NCI-H82 treated with DMSO at 0.1 percent for 48 hours (cell line): ENCODE data around the gene ID3.
"Not testable (repeated sequence)": the region's sequence is repeated elsewhere in the genome, so short reads cannot be mapped to it uniquely, and the experiment has no call there.

Experiments used
- DNase-seq: peaks from one replicate; lab custom pipeline; 2025; ENCODE audit not compliant: unreplicated experiment; lab: John Stamatoyannopoulos, UW

ID3 gene

DNA sequence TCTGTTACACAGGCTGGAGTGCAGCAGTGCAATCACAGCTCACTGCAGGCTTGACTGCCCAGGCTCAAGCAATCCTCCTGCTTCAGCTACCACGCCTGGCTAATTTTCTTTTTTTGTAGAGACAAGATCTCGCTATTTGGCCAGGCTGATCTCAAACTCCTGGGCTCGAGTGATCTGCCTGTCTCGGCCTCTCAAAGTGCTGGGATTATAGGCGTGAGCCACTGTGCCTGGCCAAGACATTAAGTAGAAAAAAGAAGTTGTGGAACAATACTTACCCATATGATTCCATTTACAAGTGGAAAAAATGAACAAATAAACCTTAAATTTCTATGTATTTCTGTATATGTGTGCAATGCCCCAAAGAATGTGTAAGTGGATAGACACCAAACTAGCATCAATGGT lies 30.3 kb upstream of the ID3 start:
- no peak for DNase-seq

DNA sequence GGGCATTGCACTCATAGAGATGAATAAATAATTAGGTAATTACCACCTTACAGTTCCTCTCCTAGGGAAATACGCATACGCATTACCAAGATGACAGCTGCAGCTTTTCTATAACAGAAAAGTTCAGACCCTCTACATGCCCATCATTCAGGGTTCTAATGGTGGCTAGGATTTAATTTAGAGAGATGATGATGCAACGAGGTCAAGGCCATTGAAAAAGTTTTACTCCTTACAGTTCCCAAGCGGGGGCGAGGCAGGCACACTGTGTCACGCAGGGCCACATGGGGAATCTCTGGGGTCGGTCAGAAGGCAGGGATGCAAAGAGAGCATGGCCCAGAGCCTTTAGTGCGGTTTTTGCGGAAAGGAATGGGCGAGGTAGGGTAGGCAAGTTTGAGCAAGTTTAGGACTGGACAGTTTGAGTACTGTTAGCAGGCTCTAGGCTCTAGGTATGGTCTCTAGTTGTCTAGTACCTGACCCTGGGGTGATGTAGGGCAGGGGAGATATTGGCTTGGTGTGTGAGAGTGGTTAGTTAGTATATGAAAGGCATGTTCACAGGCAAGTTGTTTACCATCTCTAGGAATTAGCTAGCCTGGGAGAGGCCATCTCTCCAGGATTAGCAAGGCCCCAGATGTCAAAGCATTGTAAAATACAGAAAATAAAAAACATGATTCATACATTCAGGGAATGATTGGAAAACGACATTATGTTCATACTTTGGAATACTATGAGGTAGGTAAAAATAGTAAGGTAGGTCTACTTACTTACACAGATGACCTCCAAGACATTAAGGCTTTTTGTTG lies 29.6 kb upstream of the ID3 start:
- peak; percentile 41 for DNase-seq

DNA sequence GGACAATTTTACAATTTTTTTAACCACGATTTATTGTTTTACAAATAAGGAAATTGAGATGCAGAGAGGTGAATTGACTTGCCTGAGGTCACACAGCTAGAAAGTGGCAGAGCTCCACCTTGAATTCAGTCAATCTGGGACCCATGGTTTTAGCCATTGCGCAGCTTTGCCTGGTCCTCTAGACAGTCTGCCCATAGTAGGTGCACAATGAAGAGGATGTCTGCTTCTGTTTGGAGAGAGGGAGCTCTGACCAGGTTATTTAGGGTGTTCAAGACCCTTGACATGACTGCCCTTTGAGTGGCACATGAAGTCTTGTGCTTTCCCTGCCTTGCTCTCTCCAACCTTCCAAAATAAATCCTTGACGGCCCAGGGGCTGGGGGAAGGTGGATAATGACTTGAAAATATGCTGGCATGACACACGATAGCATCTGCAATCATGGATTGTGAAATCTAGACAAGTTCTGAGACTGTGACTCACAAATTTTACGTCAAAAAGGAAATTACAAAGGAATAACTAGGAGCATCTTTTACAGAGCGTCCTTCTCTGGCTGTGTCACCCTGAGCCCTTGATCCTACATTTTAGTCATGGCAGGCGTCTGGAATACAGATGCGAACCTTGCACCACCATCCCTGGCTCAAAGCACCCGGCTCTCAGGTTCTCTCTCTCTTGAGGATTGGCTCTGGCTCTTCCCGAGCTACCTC lies 26.2 kb upstream of the ID3 start:
- DNase-seq = no peak

DNA sequence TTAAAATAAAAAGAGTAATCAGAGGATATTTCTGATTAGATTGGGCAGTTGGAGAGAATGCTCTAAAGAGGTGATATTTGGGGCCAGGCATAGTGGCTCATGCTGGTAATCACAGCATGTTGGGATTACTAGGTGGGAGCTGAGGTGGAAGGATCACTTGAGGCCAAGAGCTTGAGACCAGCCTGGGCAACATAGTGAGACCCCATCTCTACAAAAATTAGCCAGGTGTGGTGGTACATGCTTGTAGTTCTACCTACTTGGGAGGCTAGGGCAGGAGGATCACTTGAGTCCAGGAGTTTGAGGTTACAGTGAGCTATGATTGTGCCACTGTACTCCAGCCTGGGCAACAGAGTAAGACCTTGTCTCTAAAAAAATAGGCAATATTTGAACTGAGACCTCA lies 24.4 kb upstream of the ID3 start:
- DNase-seq = not testable (repeated sequence)

DNA sequence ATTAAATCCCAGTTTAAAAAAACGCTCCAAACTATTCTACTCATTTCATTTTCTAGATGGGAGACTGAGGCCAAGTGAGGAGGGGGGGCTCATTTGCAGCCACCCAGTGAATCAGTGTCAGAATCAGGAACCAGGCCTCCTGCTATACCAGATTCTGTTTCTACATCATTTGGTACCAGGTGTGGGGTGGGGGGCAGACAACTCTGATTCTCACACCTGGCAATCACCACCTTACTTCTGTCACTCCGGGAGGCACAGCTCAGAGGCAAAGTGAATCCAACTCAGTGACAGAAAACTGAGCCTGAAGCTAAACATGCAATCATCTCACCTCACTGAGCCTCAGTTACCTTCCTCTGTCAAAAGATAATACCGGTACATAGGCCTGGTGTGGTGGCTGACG lies 23.5 kb upstream of the ID3 start:
- DNase-seq = no peak

DNA sequence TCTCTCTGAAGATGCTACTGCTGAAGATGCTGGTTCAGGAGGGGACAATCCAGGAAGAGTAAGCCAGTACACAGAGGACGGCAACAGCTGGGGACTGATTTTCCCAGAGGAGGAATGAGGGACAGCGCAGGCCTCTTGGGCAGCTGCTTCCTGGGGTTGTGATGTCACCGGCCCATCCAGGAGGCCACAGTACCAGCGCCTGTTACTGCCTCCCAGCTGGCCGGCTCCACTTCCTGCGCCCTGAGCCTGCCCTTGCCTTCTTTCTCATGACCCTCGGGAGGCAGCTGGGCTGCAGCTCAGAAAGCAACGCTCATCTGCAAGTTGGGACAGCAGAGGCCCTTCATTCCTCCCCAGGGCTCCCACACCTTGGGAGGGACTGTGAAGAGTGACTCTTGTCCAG lies 21.9 kb upstream of the ID3 start:
- DNase-seq = no peak

DNA sequence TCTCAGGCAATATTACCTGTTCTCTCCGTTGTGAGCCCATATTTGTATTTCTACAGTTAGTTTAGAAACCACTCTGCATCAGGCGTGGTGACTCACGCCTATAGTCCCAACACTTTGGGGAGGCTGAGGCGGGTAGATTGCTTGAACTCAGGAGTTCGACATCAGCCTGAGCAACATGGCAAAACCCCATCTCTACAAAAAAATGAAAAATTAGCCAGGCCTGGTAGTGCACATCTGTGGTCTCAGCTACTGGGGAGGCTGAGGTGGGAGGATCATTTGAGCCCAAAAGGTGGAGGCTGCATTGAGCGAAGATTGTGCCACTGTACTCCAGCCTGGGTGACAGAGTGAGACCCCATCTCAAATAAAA lies 19.7 kb upstream of the ID3 start:
- DNase-seq = no peak

DNA sequence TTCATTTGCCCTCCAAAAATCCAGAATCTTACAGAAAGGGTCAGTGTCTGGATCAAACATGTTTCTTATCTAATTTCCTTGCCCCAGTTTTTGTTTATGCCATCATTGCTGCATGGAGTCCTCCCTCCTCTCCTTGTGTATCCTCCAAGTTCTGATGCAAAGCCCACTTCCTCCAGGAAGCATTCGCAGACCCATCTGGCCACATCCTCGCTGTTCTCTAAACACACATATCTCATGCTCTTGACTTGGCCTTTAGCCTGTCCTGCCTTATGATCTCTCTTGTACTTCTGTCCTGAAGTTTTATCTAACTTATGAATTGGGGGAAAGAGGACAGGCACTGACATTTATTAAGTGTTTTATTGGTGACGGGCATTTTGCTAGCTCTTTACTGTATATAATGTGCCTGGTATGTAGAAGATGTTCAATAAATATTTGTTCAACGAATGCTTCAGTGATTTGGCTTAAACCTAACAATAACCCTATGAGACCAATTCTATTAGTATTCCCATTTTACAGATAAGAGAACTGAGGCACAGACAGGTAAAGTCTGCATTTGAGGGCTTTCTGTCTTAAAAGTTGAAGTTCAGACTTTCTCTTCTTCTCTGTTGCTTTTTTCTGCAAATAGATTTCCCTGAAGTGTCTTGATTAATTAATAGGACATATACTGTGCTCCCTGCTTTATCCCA lies 19.2 kb upstream of the ID3 start:
- DNase-seq = no peak

DNA sequence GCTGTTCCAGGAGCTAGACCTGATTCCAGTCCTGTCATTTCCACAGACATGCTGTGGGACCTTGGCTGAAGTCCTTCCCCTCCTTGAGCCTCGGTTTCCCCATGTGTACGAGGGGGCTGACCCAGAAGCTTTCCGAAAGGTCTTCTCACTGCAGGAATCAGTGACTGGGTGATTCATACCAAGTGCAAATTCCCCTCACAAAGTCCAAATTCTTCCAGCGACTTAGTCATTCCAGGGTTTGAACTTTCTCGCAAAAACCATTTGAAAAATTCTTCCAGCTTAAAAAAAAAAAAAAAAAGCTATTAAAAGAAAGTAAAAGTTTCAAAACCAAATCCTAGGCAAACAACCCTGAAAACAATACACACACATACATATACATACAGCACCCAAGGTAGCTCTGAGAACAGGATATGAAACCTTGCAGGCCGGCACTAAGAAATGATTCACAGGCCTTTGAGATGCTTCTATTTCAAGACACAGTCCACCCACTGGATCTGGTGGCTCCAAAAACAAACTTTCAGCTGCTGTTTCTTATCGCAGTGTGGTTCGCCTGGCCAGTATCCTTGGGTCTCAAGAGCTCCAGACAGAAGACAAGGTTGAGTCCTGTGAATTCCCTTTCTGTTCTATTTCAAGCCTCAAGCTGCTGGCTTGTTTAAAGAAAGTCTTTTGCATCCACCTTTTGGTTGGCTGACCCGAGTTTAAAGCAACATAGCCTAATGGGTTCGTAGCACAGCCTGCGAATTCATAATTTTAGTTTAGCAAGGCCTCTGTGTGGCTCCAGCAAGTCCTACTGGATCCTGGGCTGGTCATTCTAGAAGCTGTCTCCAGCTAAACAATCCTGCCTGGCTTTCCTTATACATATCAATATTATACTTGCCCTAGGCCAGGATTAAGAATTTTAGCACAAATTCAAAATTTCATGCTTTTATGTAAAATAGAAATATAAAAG lies 18.0 kb upstream of the ID3 start:
- no peak for DNase-seq

DNA sequence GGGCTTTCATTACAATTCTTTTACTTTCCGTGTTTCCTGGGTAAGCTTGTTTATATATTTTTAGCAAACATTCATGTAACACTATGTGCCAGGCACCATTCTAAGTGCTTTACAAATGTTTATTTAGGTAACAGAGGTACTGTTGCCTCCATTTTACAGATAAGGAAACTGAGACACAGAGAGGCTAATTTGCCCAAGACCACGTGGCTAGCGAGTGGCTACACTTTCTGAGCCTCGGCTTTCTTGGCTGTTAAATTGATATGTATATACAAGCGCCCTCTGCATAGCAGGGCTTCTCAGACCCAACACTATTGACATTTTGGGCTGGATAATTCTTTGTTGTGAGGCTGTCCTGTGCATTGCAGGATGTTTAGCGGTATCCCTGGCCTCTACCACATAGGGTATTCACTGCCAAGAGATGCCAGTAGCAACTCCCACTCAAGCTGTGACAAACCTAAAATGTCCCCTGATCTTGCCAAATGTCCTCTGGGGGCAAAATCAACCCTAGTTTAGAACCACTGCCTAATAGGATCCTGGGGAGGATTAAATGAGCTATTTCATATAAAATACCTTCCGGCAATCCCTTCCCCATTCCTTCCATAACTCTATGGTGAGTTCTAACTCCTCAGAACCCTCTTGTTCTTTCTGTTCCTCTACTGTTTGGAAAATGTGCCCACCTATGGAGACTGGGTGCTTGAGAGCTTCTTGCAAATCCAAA lies 17.2 kb upstream of the ID3 start:
- no peak for DNase-seq

DNA sequence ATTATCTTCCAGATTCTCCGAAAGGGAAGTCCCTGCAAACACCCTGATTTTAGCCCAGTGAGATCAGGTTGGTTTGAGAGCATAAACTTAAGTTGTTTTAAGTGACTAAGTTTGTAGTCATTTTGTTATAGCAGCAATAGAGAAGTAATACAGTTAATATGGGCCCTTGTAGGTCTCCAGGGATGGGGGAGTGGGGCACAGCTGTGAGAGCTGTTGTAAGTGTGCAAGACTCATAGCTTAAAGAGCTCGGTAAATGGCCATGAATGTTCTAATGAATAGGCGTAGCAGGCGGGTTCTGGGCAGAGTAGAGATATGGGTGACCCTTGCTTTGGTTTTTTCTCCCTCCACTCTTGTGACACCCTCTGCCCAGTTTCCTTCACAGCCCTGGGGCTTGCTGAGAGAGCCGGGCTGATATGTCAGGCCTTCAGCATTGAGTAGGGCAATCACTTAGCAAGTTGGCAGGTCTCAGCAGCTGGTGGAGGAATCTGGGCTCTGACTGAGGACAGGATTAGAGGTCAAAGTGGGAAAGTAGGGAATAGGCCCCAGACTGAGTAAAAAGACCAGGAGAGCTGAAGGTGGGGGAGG lies 16.0 kb upstream of the ID3 start:
- no peak for DNase-seq

DNA sequence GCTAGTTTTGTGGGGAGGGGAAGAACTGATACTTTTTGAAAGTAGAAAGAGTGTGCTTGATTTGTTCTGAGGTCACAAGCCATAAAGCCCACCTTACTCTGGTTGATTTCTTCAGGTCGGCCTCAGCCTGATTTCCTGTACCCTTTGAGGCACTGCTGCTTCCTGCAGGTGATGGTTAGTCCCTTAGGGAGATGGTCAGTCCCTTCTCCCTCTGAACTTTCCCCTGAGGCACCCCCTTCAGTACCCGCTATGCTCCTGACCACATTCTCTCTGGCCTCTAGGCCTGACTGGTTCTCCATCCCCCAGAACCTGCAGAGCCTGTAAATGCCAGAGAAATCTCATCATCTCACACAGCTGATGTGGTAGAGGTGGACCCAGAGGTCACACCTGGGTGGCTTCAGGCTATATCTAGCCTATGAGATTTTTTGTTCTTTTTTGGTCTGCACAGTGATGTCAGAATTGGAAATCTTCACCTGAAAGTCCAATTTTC lies 15.0 kb upstream of the ID3 start:
- DNase-seq = no peak

DNA sequence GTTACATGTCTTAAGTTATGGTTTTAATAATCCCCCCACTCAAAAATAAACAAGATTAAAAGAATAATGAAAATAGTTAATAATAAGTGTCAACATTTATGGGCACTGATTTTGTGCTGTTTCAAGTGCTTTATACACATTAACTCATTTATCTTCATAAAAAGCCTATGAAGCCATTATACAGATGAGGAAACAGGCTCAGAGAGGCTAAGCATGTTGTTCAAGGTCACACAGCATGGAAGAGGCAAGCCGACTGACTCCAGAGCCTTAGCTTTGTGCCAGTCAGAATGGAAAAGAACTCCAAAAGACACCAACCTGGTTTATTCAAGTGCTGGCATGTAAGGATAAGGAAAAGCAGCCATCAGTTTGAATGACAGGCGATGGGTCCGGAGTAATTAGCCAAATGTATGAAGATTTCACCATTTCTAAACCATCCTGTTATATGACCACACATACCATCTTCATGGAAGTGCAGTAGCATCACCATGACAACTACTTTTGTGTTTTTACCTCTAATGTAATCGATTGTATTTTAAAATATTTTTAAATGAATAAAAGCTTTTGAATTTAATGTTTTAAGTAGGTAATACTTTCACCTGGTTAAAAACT lies 14.4 kb upstream of the ID3 start:
- no peak for DNase-seq

DNA sequence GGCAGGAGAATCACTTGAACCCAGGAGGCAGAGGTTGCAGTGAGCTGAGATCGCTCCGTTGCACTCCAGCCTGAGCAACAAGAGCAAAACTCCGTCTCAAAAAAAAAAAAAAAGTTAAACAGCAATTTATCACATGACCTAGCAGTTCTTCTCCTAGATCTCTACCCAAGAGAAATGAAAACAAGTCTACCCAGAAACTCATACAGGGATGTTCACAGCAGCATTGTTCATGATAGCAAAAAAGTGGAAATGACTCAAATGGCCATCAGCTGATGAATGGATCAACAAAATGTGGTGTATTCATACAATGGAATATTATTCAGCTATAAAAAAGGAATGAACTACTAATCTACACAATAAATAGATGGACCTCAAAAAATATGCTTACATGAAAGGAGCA lies 12.2 kb upstream of the ID3 start:
- DNase-seq = no peak

DNA sequence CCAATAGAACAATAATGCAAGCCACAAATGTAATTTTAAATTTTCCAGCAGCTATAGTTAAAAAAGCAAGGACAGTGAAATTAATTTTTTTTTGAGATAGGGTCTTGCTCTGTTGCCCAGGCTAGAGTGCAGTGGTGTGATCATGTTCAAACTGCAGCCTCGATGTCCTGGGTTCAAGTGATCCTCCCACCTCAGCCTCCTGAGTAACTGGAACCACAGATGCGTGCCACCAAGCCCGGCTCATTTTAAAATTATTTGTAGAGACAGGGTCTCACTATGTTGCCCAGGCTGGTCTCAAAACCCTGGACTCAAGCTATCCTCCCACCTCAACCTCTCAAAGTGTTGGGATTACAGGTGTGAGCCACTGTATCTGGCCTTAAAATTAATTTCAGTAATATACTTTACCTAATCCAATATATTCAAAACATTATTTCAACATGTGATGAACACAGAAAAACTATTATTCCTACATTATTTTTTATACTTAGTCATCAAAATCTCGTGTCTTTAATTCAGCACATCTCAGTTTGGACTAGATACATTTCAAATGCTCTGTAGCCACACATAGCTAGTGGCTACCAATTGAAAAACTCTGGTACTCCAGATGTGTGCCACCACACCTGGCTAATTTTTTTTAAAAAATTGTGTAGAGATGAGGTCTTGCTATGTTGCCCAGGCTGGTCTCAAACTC lies 10.8 kb upstream of the ID3 start:
- no peak for DNase-seq

DNA sequence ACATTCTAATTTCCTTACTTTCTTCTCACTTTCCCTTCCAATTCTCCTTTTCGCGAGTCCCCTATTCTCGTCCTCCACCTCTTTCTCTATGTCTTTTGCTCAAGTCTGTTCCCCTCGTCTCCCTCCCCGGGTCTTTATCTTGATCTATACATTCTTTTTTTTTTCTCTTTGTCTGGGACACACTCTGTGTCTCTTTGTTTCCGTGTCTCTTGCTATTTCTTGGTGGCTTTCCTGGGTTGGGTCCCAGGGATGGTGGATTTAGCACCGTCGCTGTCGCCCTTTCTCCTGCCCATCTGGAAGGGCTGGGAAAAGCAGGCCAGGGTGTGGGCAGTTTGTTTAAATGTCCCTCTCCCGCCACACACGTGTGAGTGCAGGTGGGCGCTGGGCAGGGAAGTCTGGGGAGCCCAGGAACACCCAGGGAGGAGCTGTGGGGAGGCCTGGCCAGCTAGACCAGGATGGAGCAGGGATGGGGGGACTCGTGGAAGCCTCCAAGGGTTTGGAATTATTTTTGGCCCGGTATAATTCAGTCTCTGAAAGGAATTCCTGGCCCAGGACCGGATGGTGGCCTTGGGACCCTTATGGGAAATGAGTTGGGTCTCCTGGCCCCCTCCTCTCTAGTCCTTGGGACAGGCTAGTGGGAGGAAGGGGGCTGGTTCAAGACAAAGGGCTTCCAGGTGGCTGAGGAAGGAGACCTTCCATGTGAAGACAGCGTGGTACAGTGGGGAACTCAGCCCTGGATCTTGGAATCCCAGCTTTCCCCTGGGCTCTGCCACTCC lies 9.5 kb upstream of the ID3 start:
- DNase-seq = no peak

DNA sequence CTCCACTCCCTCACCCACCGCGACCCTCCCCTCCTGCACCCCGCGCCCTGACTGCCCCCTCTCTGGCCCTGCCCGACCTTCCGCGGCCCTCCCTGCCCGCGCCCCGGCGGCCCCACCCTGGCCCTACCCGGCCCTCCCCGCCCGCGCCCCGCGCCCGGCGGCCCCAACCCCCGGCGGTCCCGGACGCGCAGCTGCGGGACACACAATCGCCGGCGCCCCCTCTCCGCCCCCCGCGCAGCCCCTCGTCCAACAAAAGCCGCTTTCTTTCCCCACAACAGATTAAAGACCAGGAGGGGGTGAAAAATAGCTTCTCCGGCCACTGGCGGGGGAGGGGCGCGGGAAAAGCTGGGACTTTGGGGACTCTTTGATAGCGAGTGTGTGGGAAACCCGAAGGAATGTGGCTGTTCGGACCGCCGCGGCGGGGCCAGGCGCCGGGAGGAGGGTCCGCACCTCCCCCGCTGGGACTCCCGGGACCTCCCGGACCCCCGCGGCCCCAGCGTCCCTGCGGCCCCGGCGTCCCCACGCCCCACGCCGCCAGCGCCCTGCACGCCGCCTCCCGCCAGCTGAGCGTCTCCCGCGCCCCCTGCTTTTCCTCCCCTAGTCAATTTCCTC lies 8.8 kb upstream of the ID3 start:
- no peak for DNase-seq

DNA sequence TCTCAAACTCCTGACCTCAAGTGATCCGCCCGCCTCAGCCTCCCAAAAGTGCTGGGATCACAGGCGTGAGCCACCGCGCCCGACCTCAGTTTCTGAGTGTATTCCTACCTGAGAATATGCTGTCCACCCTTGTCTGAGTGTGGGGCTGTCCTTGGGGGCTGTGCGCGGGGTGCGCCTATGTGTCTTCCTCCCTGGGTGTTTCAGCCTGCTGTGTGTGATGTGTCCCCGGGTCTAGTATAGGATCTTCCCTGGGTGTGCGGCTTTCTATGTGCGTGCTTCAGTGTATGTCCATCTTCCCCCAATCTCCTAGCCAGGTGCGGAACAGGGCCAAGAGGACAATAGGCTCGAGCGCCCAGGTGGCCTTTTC lies 8.3 kb upstream of the ID3 start:
- DNase-seq = no peak
